ENCODE measurements around the gene DLX2. TPM values are rescaled to one million over a fixed set of nuclear protein-coding genes. Genes with fewer than 3 reads are reported as not detected.

Gene DLX2
- total and polyA plus RNA-seq, 2 of the 13 experiments (the other 11 are each of a cell fraction or from before 2014, with no cell fraction given): 0.07 to 0.15 TPM

GRCh38 chr2:172084645-172085459 is 17.8 kb downstream of the DLX2 start (continued):
- TF ChIP-seq TCF12 (IDR thresholded peaks at IDR 0.05) (no peak), TCF12 (CRISPR knock-in tag; IDR thresholded peaks at IDR 0.05) (peak; percentile 72), ZBTB34 (CRISPR knock-in tag; IDR thresholded peaks at IDR 0.05) (no peak; the same call in 1 of the 2 replicates), TCF7L2 (IDR thresholded peaks at IDR 0.05; ENCODE audit: low read depth, low read length) (no peak), SAP130 (CRISPR knock-in tag; IDR thresholded peaks at IDR 0.05; ENCODE audit: low read depth) (peak; percentile 54; the same call in 1 of the 2 replicates), KLF9 (CRISPR knock-in tag; IDR thresholded peaks at IDR 0.05; ENCODE audit: low read depth) (no peak), ZNF33A (CRISPR knock-in tag; IDR thresholded peaks at IDR 0.05; ENCODE audit: borderline replicate concordance) (no peak), HDAC6 (IDR thresholded peaks at IDR 0.05; ENCODE audit: low read depth, low read length) (no peak), AGO1 (IDR thresholded peaks at IDR 0.05; ENCODE audit: low read depth, low read length, poor library complexity, severe bottlenecking) (no peak), YEATS2 (CRISPR knock-in tag; IDR thresholded peaks at IDR 0.05; ENCODE audit: borderline replicate concordance) (no peak), SSRP1 (CRISPR knock-in tag; IDR thresholded peaks at IDR 0.05) (no peak), HBP1 (CRISPR knock-in tag; IDR thresholded peaks at IDR 0.05; ENCODE audit: low read depth) (peak; percentile 37; the same call in 1 of the 2 replicates), SIX4 (CRISPR knock-in tag; IDR thresholded peaks at IDR 0.05) (no peak), ZSCAN31 (CRISPR knock-in tag; IDR thresholded peaks at IDR 0.05; ENCODE audit: low read depth) (peak; percentile 76), KDM5A (IDR thresholded peaks at IDR 0.05; ENCODE audit: borderline replicate concordance, low read length) (no peak), HOXA3 (CRISPR knock-in tag; IDR thresholded peaks at IDR 0.05) (no peak; the same call in none of the 2 replicates), ZNF530 (CRISPR knock-in tag; IDR thresholded peaks at IDR 0.05; ENCODE audit: low read depth) (no peak), ZNF281 (CRISPR knock-in tag; IDR thresholded peaks at IDR 0.05; ENCODE audit: borderline replicate concordance) (peak; percentile 51; the same call in 1 of the 2 replicates), ZNF761 (CRISPR knock-in tag; conservative IDR thresholded peaks at IDR 0.05) (peak; percentile 83), NCOA2 (CRISPR knock-in tag; IDR thresholded peaks at IDR 0.05) (no peak), SNRNP70 (IDR thresholded peaks at IDR 0.05; ENCODE audit: low read depth, low read length) (no peak), ZBTB21 (CRISPR knock-in tag; IDR thresholded peaks at IDR 0.05) (no peak), CHD2 (IDR thresholded peaks at IDR 0.05; ENCODE audit: low read depth, low read length) (no peak), ZNF124 (CRISPR knock-in tag; IDR thresholded peaks at IDR 0.05) (no peak; the same call in 1 of the 2 replicates), ZSCAN22 (CRISPR knock-in tag; IDR thresholded peaks at IDR 0.05) (no peak), NKX3-1 (CRISPR knock-in tag; IDR thresholded peaks at IDR 0.05) (no peak)
